ENCODE results near the gene PSMA5. TPM values are rescaled to one million over a fixed set of nuclear protein-coding genes. Genes with fewer than 3 reads are reported as not detected.

Gene PSMA5
- total RNA-seq, 5 donors from 2014 or later (not counting 1 experiment from before 2014, with no cell fraction given): 41.1 to 91.2 (median 75.5) TPM

GRCh38 chr1:109392788-109393616, 33.2 kb downstream of the PSMA5 start:
- peaks cover 6 to 12% (median 10%) of the 10 kb centered on the region in 3 donors for H3K4me1 Mint-ChIP-seq
- POLR2A ChIA-PET: no interaction called here

DNA sequence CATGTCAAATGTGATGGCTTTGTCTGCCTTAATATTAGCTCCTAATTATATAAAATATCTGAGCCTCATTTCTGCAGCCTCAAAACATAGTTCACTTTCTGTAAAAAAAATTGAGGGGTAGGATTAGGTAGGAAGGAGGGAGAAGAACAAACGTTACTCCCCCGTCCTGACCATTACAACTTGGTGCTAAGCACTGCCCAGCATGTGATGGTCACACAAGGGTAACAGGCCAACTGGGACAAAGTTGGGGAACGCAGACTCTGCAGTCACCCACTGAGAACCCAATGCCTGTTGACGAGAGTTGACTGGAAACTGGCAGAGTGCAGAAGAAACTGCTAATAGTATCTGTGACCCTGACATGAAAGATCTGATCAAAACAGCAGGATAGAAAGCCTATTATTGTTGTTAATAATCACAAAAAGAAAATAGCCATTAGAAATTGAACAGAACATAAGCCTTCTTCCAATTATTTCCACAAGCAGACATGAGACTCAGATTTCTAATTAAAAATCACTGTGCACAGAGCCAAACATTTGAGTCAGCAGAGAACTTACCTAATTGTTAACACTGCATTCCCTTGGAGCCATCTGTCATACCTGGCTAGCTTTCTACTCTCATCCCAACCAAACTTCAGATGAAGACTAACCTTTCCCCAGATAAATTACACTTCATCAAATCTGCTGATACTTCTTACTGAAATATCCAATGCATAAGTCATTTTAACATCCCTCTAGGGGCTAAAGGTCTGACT, 34.0 kb downstream of the PSMA5 start:
- H3K27me3 Mint-ChIP-seq: peaks cover 53 to 64% of the 10 kb centered on the region in 2 donors
- no peak overlapping the region for H3K4me3 ChIP-seq (ENCODE audit: control insufficient read depth in 1 of 2, extremely low read depth in 1 of 2, low read length in 1 of 2)
- peaks cover 4 to 10% (median 9%) of the 10 kb centered on the region in 3 donors for H3K4me1 Mint-ChIP-seq
- H3K9me3 Mint-ChIP-seq: no peaks in the 10 kb centered on the region
- DNase-seq: no peak
- ATAC-seq (replicated peaks in 1 of 4): no peak
- CTCF ChIA-PET: interaction anchor here in 1 of 2 donors (1.6 kb wide), 1 partner anchor 10 kb away, joined by 4 read pairs; no protein-coding TSS in a partner anchor
- H3K27ac ChIP-seq (ENCODE audit: low read length): no peak overlapping the region
- 89% methylated on average over 2 of the region's 4 CpGs for WGBS (ENCODE audit: insufficient coverage)
- no peaks in the 10 kb centered on the region for H3K36me3 Mint-ChIP-seq
- no peaks in the 10 kb centered on the region for H3K9me3 ChIP-seq
- H3K27ac Mint-ChIP-seq: no peak overlapping the region
- peaks cover 0 to 24% of the 10 kb centered on the region in 2 experiments for H3K27me3 ChIP-seq (replicated peaks in 1 of 2; ENCODE audit: control insufficient read depth in 2 of 2, extremely low read depth in 1 of 2, insufficient read depth in 2 of 2, low read length in 1 of 2)
- POLR2A ChIA-PET: interaction anchor here in 1 of 2 donors (0.6 kb wide), 1 partner anchor 9 kb away, joined by 3 read pairs; no protein-coding TSS in a partner anchor
- peaks cover 3 to 6% of the 10 kb centered on the region in 2 experiments for H3K4me1 ChIP-seq (ENCODE audit: control insufficient read depth in 1 of 2, extremely low read depth in 1 of 2, insufficient read depth in 2 of 2, low read length in 2 of 2)
- H3K36me3 ChIP-seq (ENCODE audit: control insufficient read depth in 2 of 2, extremely low read depth in 1 of 2, insufficient read depth in 1 of 2, low read length in 1 of 2): no peaks in the 10 kb centered on the region
- H3K4me3 Mint-ChIP-seq: no peak overlapping the region

More at GRCh38 chr1:109392788-109393616, 33.2 kb downstream of the PSMA5 start:
- no peaks in the 10 kb centered on the region for H3K36me3 ChIP-seq (ENCODE audit: control insufficient read depth in 2 of 2, extremely low read depth in 1 of 2, insufficient read depth in 1 of 2, low read length in 1 of 2)
- Mint-ChIP-seq H3K27me3 (peaks cover 53 to 64% of the 10 kb centered on the region in 2 donors), H3K9me3 (no peaks in the 10 kb centered on the region), H3K4me3 (no peak overlapping the region), H3K36me3 (no peaks in the 10 kb centered on the region), H3K27ac (no peak overlapping the region)
- ATAC-seq (replicated peaks in 1 of 4) (no peak), DNase-seq (no peak)
- peaks cover 0 to 25% of the 10 kb centered on the region in 2 experiments for H3K27me3 ChIP-seq (replicated peaks in 1 of 2; ENCODE audit: control insufficient read depth in 2 of 2, extremely low read depth in 1 of 2, insufficient read depth in 2 of 2, low read length in 1 of 2)
- peaks cover 3 to 8% of the 10 kb centered on the region in 2 experiments for H3K4me1 ChIP-seq (ENCODE audit: control insufficient read depth in 1 of 2, extremely low read depth in 1 of 2, insufficient read depth in 2 of 2, low read length in 2 of 2)
- 89% methylated on average over 4 of the region's 10 CpGs for WGBS (ENCODE audit: insufficient coverage)
- CTCF ChIA-PET: interaction anchor here (0.6 to 1.6 kb wide), 2 partner anchors 9 to 669 kb away, joined by 4 to 5 read pairs; no protein-coding TSS in a partner anchor
- H3K27ac ChIP-seq (ENCODE audit: low read length): no peak overlapping the region
- no peaks in the 10 kb centered on the region for H3K9me3 ChIP-seq
- no peak overlapping the region for H3K4me3 ChIP-seq (ENCODE audit: control insufficient read depth in 1 of 2, extremely low read depth in 1 of 2, low read length in 1 of 2)

- Histone ChIP-seq H3K4me3 (ENCODE audit: control insufficient read depth in 1 of 2, extremely low read depth in 1 of 2, low read length in 1 of 2) (no peak overlapping the region), H3K27me3 (replicated peaks in 1 of 2; ENCODE audit: control insufficient read depth in 2 of 2, extremely low read depth in 1 of 2, insufficient read depth in 2 of 2, low read length in 1 of 2) (peaks cover 0 to 19% of the 10 kb centered on the region in 2 experiments), H3K4me1 (ENCODE audit: control insufficient read depth in 1 of 2, extremely low read depth in 1 of 2, insufficient read depth in 2 of 2, low read length in 2 of 2) (peaks cover under 1% of the 10 kb centered on the region in 2 experiments), H3K9me3 (no peaks in the 10 kb centered on the region), H3K27ac (ENCODE audit: low read length) (no peak overlapping the region), H3K36me3 (ENCODE audit: control insufficient read depth in 2 of 2, extremely low read depth in 1 of 2, insufficient read depth in 1 of 2, low read length in 1 of 2) (no peaks in the 10 kb centered on the region)
- DNase-seq (no peak), ATAC-seq (replicated peaks in 1 of 4) (no peak)
- POLR2A ChIA-PET: interaction anchor here (0.6 kb wide), 2 partner anchors 9 to 351 kb away, joined by 3 to 8 read pairs; no protein-coding TSS in a partner anchor
- H3K27me3 Mint-ChIP-seq: peaks cover 48 to 60% of the 10 kb centered on the region in 2 donors
- H3K9me3 Mint-ChIP-seq: no peaks in the 10 kb centered on the region
- CTCF ChIA-PET: interaction anchor here in 1 of 2 donors (1.6 kb wide), 1 partner anchor 11 kb away, joined by 4 read pairs; no protein-coding TSS in a partner anchor
- H3K4me3 Mint-ChIP-seq: no peak overlapping the region
- H3K27ac Mint-ChIP-seq: no peak overlapping the region
- no peaks in the 10 kb centered on the region for H3K36me3 Mint-ChIP-seq
- peaks cover 0 to 4% (median 3%) of the 10 kb centered on the region in 3 donors for H3K4me1 Mint-ChIP-seq
Observed at GRCh38 chr1:109391626-109392025, 34.6 kb downstream of the PSMA5 start.

DNA sequence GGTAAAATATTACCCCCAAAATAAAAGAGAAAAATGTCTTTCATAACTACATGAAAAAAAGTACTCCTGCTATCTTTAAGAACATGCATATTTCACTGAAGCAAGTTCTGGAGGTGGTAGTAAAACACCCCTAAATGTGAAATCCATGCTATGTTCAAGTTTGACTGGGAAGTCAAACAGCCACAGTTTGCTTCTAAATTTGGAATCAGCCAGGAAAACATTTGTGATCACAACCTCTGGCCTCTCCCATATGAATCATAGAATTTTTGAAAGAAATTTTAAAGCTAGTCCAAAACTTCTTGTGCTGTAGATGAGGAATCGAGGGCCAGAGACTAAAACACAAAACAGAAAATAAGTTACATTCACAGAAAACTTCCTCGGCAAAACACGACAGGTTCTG, 35.1 kb downstream of the PSMA5 start:
- POLR2A ChIA-PET: interaction anchor here in 1 of 2 donors (0.6 kb wide), 1 partner anchor 351 kb away, joined by 8 read pairs; no protein-coding TSS in a partner anchor
- Mint-ChIP-seq H3K9me3 (no peaks in the 10 kb centered on the region), H3K27me3 (peaks cover 43 to 56% of the 10 kb centered on the region in 2 donors), H3K36me3 (no peaks in the 10 kb centered on the region), H3K27ac (no peak overlapping the region), H3K4me3 (no peak overlapping the region), H3K4me1 (no peaks in the 10 kb centered on the region)
- H3K9me3 ChIP-seq: no peaks in the 10 kb centered on the region
- H3K36me3 ChIP-seq (ENCODE audit: control insufficient read depth in 2 of 2, extremely low read depth in 1 of 2, insufficient read depth in 1 of 2, low read length in 1 of 2): no peaks in the 10 kb centered on the region
- H3K27ac ChIP-seq (ENCODE audit: low read length): no peak overlapping the region
- DNase-seq (no peak), ATAC-seq (replicated peaks in 1 of 4) (no peak)
- no CpG with 5 or more reads among the region's 3 CpGs for WGBS (ENCODE audit: insufficient coverage)
- CTCF ChIA-PET: no interaction called here
- peaks cover 0 to 15% of the 10 kb centered on the region in 2 experiments for H3K27me3 ChIP-seq (replicated peaks in 1 of 2; ENCODE audit: control insufficient read depth in 2 of 2, extremely low read depth in 1 of 2, insufficient read depth in 2 of 2, low read length in 1 of 2)
- no peaks in the 10 kb centered on the region for H3K4me1 ChIP-seq (ENCODE audit: control insufficient read depth in 1 of 2, extremely low read depth in 1 of 2, insufficient read depth in 2 of 2, low read length in 2 of 2)
- H3K4me3 ChIP-seq (ENCODE audit: control insufficient read depth in 1 of 2, extremely low read depth in 1 of 2, low read length in 1 of 2): no peak overlapping the region

DNA sequence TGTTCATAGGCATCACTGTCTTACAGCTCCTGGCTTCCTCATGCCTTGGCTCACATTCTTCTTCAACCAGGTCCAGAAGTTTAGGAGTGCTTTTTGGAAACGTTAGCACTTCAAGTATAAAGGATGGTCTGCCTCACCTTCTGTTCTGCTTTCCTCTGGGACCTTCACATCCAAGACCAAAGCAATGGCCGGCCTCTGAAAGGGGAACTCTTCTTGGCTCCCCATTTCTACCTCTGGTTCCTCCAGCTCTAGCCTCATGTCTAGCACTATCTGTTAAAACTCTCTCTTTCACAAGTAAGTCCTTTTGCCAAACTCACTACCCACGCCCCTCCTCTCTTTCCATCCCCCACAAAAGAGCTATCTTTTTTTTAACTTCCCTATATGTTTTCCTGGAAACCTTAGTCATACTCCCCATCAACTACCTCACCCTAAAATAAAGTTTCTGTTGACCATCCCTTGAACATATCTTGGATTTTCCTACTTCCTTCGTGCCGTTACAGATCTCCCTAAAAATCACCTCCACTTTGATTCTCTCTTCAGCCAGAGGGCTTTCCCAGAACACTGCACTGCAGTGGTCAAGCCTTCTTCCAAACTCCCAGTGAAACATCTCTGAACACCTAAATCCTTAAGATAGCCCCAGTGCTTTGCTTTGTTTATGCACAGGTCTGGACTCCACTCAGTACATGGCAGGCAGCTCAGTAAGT, 36.5 kb downstream of the PSMA5 start:
- no peaks in the 10 kb centered on the region for H3K4me1 Mint-ChIP-seq
- peaks cover 31 to 43% of the 10 kb centered on the region in 2 donors for H3K27me3 Mint-ChIP-seq
- CTCF ChIA-PET: interaction anchor here in 1 of 2 donors (1.3 to 1.9 kb wide), 2 partner anchors 9 kb away, joined by 3 to 9 read pairs; no protein-coding TSS in a partner anchor

More for the DNA sequence above, 36.5 kb downstream of the PSMA5 start:
- Mint-ChIP-seq H3K4me3 (no peak overlapping the region), H3K9me3 (no peaks in the 10 kb centered on the region), H3K36me3 (no peaks in the 10 kb centered on the region), H3K27ac (no peak overlapping the region)
- POLR2A ChIA-PET: interaction anchor here in 1 of 2 donors (0.6 kb wide), 1 partner anchor 178 kb away, joined by 3 read pairs; no protein-coding TSS in a partner anchor
- Histone ChIP-seq H3K27me3 (replicated peaks in 1 of 2; ENCODE audit: control insufficient read depth in 2 of 2, extremely low read depth in 1 of 2, insufficient read depth in 2 of 2, low read length in 1 of 2) (peaks cover 0 to 4% of the 10 kb centered on the region in 2 experiments), H3K36me3 (ENCODE audit: control insufficient read depth in 2 of 2, extremely low read depth in 1 of 2, insufficient read depth in 1 of 2, low read length in 1 of 2) (no peaks in the 10 kb centered on the region), H3K27ac (ENCODE audit: low read length) (no peak overlapping the region), H3K9me3 (no peaks in the 10 kb centered on the region), H3K4me3 (ENCODE audit: control insufficient read depth in 1 of 2, extremely low read depth in 1 of 2, low read length in 1 of 2) (no peak overlapping the region), H3K4me1 (ENCODE audit: control insufficient read depth in 1 of 2, extremely low read depth in 1 of 2, insufficient read depth in 2 of 2, low read length in 2 of 2) (no peaks in the 10 kb centered on the region)
- DNase-seq (no peak), ATAC-seq (replicated peaks in 1 of 4) (no peak)
- 74% methylated on average over 4 of the region's 5 CpGs for WGBS (ENCODE audit: insufficient coverage)
